Lower leg skin (tissue), 4 donors: Measurements from ENCODE around the gene CRIP3. TPM values are rescaled to one million over a fixed set of nuclear protein-coding genes. Genes with fewer than 3 reads are reported as not detected.

Experiments used
- DNase-seq, 2 donors: peaks; one replicate each; pipeline ENCODE4 v3.0.0-alpha.2; 2019; ENCODE audit warnings: low spot score in 2 of 2
- H3K4me3 ChIP-seq: fragments of 200-600 bp; sonication (generic); 2 replicates; pipeline ENCODE4 v1.5.1; 2017; ENCODE audit warnings: mild to moderate bottlenecking, low read depth; ENCODE audit not compliant: poor library complexity, severe bottlenecking
- POLR2A ChIP-seq, 2 donors: fragments of 450-650 bp; IDR thresholded peaks; one replicate each; pipeline ENCODE4 v1.6.1; 2016 to 2017; ENCODE audit warnings: antibody characterized with exemption in 2 of 2, mild to moderate bottlenecking in 1 of 2, moderate library complexity in 1 of 2
- WGBS, 2 donors: methylation state at CpG; one replicate each; pipeline ENCODE4 v1.1.5; 2018; 5-methylcytosine and 5-hydroxymethylcytosine counted together
- intact Hi-C: fragments of 100-400 bp; cut with DNase I; formaldehyde crosslinking; loops from one replicate; pipeline ENCODE4 v1.15.0; 2023; ENCODE audit warnings: low total_unique reads
- total RNA-seq, 4 donors: library from RNA; depleted of rRNA; stranded (reverse); fragments of >200 nt; gene quantifications; one replicate each; pipeline ENCODE4 v1.1.0, GENCODE V29; 2016
- TF ChIP-seq, protein P1 (sequence below), 3 donors: fragments of 450-650 bp; IDR thresholded peaks; one replicate each; pipeline ENCODE4 v1.5.1; 2016; ENCODE audit warnings: antibody characterized with exemption in 3 of 3, mild to moderate bottlenecking in 3 of 3, moderate library complexity in 2 of 3

Gene CRIP3
- total RNA-seq, 4 donors from 2014 or later: 0.30 to 4.5 TPM; not detected in 2

GRCh38 chr6:43278524-43279078, 30.0 kb downstream of the CRIP3 start:
- no peak for DNase-seq
- 63 to 79% methylated on average over 4 of the region's 4 CpGs for WGBS, 2 donors
- H3K4me3 ChIP-seq: no peak overlapping the region
- no peak for TF ChIP-seq POLR2A (IDR thresholded peaks at IDR 0.05)
- TF ChIP-seq, protein P1, sequence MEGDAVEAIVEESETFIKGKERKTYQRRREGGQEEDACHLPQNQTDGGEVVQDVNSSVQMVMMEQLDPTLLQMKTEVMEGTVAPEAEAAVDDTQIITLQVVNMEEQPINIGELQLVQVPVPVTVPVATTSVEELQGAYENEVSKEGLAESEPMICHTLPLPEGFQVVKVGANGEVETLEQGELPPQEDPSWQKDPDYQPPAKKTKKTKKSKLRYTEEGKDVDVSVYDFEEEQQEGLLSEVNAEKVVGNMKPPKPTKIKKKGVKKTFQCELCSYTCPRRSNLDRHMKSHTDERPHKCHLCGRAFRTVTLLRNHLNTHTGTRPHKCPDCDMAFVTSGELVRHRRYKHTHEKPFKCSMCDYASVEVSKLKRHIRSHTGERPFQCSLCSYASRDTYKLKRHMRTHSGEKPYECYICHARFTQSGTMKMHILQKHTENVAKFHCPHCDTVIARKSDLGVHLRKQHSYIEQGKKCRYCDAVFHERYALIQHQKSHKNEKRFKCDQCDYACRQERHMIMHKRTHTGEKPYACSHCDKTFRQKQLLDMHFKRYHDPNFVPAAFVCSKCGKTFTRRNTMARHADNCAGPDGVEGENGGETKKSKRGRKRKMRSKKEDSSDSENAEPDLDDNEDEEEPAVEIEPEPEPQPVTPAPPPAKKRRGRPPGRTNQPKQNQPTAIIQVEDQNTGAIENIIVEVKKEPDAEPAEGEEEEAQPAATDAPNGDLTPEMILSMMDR (IDR thresholded peaks at IDR 0.05): no peak
- intact Hi-C loops: no loop called here

GRCh38 chr6:43277643-43278523, 30.7 kb downstream of the CRIP3 start:
- WGBS, 2 donors: 74 to 79% methylated on average over 12 to 13 of the region's 13 CpGs
- no peak overlapping the region for H3K4me3 ChIP-seq
- intact Hi-C loops: no loop called here
- TF ChIP-seq, protein P1 (IDR thresholded peaks at IDR 0.05): no peak
- TF ChIP-seq POLR2A (IDR thresholded peaks at IDR 0.05): no peak
- DNase-seq: no peak

DNA sequence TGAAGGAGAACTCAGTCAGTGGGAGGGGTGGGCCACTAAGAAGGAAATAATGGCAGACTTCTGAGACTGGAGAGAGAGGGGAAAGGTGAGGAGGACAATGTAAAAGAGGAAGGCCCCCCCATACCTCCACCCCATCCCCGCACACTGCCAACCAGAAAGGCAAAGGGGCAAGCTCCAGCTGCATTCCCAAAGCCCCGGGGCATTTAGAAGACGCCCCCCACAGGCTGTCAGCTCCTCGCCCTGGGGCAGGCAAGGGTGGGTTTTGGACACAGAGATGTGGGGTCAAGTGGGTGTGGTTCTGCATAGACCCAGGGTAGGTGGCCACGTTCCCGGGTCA, 31.4 kb downstream of the CRIP3 start:
- H3K4me3 ChIP-seq: no peak overlapping the region
- DNase-seq: no peak
- intact Hi-C loops: no loop called here
- TF ChIP-seq, protein P1 (IDR thresholded peaks at IDR 0.05): no peak
- TF ChIP-seq POLR2A (IDR thresholded peaks at IDR 0.05): no peak
- 85 to 87% methylated on average over 6 of the region's 6 CpGs for WGBS, 2 donors

- H3K4me3 ChIP-seq: no peak overlapping the region
- intact Hi-C loops: no loop called here
- TF ChIP-seq, protein P1 (IDR thresholded peaks at IDR 0.05): no peak
- TF ChIP-seq POLR2A (IDR thresholded peaks at IDR 0.05): no peak
- 87 to 89% methylated on average over 11 of the region's 11 CpGs for WGBS, 2 donors
- no peak for DNase-seq
Measured at GRCh38 chr6:43276577-43277305, 31.9 kb downstream of the CRIP3 start.

DNA sequence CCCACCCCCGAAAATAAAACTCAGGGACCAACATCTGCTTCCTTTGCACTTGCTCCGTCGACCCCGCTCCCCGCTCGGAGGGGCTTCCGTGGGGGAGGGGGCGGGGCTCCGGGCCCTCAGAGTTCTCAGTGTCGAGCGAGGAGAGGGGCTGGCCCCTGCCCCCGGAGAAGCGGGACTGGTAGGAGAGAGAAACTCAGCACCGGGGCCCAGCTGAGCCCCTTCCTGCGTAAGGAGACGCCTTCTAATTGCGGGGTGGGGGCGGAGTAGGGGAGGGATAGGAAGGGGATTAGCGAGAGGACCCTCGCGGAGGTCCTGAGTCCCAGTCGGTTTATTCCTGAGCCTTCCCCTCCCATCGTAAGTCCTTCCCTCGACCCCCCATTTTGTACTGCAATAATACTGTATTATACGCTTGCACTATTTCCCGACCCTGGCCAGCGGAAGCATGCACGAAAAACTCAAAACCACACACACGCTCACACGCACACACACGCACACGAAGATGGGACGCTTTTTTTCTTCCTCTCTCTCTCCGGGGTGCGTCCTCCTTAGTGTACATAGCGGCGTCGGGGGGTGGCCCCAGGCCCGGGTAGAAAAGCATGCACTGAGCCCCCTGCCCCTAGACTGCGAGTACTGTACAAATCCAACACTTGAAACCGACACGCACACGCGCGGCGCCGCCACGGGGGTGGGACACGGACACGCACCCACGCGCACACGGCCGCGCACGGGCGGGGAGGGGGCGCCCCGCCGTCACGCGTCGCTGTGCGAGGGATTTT, 32.6 kb downstream of the CRIP3 start:
- no peak overlapping the region for H3K4me3 ChIP-seq
- intact Hi-C loops: no loop called here
- DNase-seq: no peak
- WGBS, 2 donors: 23 to 27% methylated on average over 60 to 61 of the region's 64 CpGs
- no peak for TF ChIP-seq POLR2A (IDR thresholded peaks at IDR 0.05)
- TF ChIP-seq, protein P1 (IDR thresholded peaks at IDR 0.05): no peak
